Stimulated activated CD8-positive, alpha-beta memory T cell treated with anti-CD3 and anti-CD28 coated beads, Interleukin-15, amount 100 ng/mL, for 4 hours (primary cell): ENCODE data around the gene TTC1.
"Not testable (repeated sequence)": the region's sequence is repeated elsewhere in the genome, so short reads cannot be mapped to it uniquely, and the experiment has no call there.

ENCODE experiments used
- DNase-seq, 2 donors: peaks; one replicate each; pipeline ENCODE4 v3.0.0-alpha.2; 2020; ENCODE audit warnings: low read depth in 2 of 2

The TTC1 gene

DNA sequence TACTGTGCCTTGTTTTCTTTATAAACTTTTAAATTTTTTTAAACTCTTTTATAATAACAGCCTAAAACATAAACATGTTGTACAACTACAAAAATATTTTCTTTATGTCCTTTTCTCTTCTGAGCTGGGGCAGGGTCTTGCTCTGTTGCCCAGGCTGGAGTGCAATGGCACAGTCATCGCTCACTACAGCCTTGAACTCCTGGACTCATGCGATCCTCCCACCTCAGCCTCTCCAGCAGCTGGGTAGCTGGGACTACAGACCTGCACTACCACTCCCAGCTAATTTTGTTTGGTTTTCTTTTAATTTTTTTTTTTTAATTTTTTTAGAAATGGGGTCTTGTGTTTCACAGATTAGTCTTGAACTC lies 31.5 kb downstream of the TTC1 start:
- no peak for DNase-seq

DNA sequence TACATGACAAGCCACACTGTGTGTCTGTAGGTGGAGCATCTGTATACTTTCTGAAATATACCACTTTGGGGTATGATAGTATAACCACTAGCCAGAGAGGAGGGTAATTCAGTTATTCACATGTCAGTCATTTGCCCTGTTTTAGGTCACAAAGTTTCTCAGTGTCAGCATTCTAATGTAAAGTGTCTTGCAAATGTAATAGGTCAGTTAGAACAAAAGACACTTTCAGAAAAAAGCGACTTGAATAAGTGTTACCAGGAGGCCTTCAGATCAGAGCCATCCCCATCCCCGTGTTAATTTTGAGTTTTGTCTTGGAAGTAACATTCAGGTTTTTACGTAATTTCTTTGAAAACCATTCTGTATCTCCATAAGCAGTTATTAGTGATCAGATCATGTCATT lies 33.7 kb downstream of the TTC1 start:
- DNase-seq, result no peak

DNA sequence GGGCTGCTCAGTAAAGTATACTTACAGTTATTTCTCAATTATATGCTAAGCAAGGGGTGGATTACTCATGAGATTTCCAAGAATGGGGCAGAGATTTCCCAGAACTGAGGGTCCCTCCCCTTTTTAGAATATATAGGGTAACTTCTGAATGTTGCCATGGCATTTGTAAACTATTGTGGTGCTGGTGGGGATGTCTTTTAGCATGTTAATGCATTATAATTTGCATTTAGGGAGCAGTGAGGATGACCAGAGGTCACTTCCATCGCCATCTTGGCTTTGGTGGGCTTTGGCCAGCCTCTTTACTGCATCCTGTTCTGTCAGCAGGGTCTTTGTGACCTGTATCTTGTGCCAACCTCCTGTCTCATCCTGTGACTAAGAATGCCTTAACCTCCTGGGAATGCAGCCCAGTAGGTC lies 35.5 kb downstream of the TTC1 start:
- DNase-seq, result no peak

DNA sequence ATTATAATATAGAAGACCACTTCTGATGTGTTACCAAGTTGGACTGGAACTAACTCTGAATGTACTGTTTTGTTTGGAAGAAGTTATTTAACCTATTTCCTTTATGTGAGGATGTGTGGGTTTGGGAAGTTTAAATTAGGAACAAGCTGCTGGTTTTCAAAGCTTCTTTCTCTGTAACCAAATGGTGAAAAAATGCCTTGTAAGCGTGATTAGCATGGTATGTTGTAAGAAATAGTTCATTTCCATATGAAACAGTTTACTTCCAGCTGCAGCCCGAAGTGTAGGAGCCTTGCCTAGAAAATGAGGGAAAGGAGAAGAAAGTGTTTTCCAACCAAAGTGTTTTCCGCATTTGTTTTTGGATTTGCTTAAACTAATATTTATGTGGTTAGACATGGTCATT lies 36.0 kb downstream of the TTC1 start:
- DNase-seq, result no peak

- DNase-seq, result no peak
These were observed 38.5 kb downstream of the TTC1 start for GRCh38 chr5:160047423-160047822.

DNA sequence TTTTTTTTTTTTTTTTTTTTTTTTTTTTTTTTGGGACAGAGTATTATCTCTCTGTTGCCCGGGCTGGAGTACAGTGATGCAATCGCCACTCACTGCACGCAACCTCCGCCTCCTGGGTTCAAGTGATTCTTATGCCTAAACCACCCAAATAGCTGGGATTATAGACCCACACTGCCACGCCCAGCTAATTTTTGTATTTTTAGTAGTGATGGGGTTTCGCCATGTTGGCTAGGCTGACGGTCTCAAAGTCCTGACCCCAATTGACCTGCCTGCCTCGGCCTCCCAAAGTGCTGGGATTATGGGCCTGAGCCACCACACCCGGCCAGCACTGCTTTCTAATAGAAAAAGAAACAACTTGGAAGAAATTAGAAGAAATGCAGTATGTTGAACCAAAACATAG lies 39.2 kb downstream of the TTC1 start:
- DNase-seq, result no peak

DNA sequence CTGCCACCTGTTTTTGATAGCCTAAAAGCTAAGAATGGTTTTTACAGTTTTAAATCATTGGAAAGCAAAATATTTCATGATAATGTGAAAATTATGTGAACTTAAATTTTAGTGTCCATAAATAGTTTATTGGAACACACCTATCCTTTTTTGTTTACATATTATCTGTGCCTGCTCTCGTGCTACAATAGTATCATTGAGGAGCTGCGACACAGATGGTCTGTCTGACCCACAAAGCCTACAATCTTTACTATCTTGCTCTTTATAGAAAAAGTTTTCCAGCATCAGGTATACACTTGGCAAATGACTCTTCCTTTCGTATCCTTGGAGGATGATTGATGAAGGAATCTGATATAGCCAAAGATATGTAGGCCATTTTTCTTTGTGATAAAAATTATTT lies 40.2 kb downstream of the TTC1 start:
- no peak for DNase-seq

GRCh38 chr5:160054047-160054446 lies 45.1 kb downstream of the TTC1 start:
- no peak for DNase-seq

DNA sequence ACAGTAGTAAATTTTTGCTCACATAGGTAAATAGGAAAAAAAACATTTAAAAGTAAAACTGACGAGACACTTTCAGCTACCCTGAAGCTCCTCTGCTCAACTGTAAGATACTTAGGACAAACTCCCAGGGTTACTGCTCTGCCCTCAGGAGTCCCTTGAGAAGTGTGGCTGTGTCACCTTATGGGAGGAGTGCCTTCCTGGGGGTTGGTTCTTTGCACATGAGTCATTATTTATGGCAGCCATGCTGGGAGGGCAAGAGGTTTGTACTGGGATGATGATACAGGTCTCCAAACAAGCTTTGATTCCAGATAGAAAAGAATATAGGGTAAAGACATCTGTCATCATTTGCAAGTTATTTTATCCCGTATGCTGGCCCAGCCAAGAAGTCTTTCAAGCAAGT lies 45.9 kb downstream of the TTC1 start:
- DNase-seq, result no peak

DNA sequence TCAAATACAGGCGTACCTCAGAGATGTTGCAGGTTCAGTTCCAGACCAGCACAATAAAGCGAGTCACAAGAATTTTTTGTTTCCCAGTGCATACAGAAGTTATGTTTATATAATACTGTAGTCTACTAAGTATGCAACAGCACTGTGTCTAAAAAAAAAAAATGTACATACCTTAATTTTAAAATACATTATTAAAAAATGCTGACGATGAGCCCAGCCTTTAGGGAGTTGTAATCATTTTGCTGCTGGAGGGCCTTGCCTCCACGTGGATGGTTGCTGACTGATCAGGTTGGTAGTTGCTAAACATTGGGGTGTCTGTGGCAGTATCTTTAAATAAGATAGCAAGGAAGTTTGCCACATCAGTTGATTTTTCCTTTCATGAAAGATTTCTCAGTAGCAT lies 48.3 kb downstream of the TTC1 start:
- DNase-seq, result no peak

- DNase-seq, result no peak
These were observed 51.1 kb downstream of the TTC1 start for GRCh38 chr5:160060001-160060400.

- no peak for DNase-seq
These were observed 52.8 kb downstream of the TTC1 start for GRCh38 chr5:160061770-160062169.

DNA sequence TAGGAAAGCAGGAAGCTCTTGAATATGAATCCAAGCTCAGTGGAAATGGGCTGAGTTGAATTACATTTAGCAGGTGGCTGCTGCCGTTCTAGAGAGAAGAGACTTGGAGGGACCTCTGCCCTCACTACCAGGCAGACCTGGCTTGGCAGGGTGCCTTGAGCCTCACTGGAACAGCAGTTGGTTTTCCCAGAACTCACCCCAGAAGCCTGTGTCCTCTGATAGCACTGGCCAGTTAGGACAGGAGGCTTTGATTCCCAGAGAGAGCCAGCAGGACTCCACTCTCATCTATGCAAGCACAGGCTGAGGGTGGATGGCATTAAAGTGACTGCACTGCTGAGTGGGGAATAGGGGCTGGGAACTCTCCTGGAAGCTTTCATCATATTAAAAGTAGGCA lies 55.5 kb downstream of the TTC1 start:
- no peak for DNase-seq

GRCh38 chr5:160064995-160065614 lies 56.2 kb downstream of the TTC1 start:
- no peak for DNase-seq

- DNase-seq, result not testable (repeated sequence)
These were observed 60.2 kb downstream of the TTC1 start for GRCh38 chr5:160069120-160069519.

GRCh38 chr5:160071516-160071915 lies 62.6 kb downstream of the TTC1 start:
- DNase-seq, result no peak

GRCh38 chr5:160071916-160072315 lies 63.0 kb downstream of the TTC1 start:
- DNase-seq, result no peak

- no peak for DNase-seq
These were observed 66.1 kb downstream of the TTC1 start for GRCh38 chr5:160075073-160075472.

DNA sequence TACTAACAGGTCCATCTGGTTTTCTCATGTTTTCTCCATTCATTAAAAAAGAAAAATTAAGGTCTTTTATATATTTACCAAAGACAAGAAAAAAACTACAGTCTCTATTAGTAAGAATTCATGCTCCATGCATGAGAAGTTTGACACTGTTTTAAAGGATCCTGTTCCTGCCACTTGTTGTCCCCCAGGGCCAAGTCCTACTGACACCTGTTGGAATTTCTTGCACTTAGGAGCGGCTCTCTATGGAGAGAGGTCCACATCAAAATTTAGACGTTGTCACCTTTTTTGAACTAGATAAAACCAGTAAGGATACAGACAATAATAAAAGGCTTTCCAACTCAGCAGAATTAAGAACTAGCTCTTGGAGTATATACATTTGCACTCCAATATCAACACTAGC lies 68.1 kb downstream of the TTC1 start:
- DNase-seq, result no peak

DNA sequence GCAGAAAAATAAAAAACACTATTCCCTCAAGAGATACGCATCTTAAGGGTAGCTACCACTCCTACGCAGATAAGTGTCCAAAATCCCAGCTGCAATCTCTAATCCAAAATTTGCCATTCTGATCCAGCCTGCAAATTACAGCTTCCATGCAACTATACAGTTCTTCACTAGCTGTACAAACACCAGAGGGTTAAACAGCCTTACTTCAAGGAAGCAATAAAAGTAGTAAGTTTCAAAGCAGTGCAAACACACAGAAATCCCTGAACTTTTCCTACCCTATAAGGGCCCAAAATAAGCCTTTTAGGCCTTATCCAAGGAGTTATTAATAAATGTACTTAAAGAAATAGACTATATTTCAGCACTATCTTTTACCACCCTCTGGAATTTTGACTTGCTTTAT lies 70.8 kb downstream of the TTC1 start:
- DNase-seq, result no peak

DNA sequence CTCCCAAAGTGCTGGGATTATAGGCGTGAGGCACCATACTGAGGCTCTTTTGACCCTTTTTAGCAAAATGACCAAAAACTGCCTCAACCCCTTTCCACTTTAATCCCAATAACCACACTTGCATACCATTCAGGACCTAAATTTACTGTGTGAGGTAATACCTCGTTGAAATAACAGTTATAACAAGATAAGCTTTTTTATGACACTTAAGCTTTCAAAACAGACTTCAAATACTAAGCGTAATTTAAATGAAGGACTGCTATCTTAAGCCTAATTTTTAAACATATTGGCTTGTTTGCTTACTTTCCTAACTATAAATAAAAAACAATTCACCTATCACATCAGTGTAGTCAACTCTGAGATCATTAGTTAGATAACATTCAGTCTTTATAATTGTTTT lies 72.6 kb downstream of the TTC1 start:
- DNase-seq, result no peak

DNA sequence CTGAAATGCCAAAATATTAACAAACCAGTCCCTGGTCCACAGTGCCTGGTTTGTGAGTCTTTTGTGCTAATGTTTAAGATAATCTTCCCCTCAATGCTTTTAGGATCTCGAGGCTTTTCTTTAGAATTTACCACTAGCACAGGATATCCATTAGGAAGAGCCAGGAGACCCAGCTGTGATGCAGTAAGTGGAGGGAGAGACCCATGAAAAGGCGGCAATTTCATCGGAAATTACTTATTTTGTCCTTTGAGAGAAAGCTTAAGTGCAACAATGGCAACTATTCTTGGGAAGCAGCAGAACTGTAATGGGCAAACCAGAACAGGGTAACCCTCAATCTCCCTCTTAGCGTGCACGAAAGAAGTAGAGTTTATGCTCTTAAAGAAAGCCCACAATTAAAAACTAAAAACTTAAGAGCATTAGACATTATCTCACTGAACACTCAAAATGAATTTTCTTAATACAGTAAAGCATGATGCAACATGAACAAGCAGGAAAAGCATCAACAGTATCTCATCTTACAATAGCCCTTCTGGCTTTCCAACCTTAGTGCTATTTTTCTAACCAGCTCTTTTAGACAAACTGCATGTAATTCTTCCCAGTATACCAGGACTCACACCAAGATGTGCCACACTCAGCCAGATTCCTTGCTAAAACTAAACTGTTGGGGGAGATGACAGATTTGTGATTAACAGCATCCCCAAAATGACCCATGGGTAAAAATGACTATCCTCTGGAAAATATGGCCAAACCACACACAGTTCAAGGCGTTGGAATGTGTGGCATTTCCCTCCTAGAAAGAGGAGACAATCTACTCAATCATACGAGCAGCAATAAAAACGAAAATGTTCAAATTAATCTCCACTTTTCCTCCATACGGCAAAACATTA lies 73.9 kb downstream of the TTC1 start:
- DNase-seq, result no peak

DNA sequence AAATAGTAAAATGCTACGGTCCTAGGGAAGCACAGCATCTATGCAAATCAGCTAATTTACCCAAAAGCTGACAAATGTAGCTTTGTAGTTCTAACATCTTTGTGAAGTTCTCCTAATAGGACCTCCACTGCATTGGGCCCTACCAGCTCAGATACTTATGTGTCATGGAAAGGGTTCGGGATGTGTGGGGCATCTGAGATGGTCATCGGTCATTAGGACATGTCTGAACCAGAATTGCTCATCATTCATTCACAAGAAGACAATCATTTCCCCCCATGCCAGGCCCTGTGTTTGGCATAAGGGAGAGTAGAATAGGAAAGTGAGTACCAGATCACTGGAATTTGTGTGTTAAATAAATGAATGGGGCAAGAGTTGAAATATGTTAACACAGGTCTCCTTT lies 74.6 kb downstream of the TTC1 start:
- DNase-seq, result no peak

DNA sequence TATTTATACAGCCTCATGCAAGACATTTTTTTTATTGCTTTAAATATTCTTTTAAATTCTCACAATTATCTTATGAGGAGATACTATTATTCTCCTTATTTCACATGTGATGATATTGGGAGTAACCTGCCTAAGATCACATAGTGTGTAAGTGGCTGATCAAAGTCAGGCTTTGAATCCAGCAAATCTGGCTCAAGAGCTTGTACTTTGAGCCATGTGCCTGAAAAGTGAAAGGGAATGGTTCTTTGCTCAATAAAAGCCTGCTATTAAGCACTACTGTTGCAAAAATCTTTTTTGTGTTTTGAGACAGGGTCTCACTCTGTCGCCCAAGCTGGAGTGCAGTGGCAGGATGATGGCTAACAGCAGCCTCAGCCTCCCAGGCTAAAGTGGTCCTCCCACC lies 75.2 kb downstream of the TTC1 start:
- DNase-seq, result no peak
